NB4 (cell line): ENCODE results near the gene DENND4A.

Experiments used
- POLR2A ChIP-seq: IDR thresholded peaks from 2 replicates; pipeline ENCODE4 v1.6.1; 2011; ENCODE audit warnings: mild to moderate bottlenecking; ENCODE audit not compliant: insufficient read length; ENCODE audit errors: extremely low read depth
- TF ChIP-seq, protein P1 (sequence below): IDR thresholded peaks from one replicate; pipeline ENCODE4 v1.5.1; 2012; ENCODE audit warnings: low read depth, low read length

DNA sequence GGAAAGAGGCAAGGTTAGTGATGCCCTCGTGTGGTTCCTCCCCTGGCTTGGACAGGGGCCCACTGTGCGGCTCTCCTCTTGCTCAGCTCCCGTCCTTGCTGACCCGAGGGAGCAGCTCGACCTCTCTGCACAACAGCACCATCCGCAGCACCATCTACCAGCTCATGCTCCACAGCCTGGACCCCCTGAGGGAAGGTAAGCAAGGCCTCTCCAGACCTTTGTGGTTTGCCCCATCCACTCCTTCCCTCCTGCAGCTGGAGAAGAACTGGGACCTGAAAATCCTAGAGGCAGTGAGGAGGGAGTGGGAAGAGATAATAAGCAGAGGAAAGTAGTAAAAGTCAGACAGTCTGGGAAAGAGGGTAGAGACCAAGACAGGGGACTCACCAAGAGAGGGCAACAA is 152.6 kb downstream of the DENND4A start:
- TF ChIP-seq, protein P1, sequence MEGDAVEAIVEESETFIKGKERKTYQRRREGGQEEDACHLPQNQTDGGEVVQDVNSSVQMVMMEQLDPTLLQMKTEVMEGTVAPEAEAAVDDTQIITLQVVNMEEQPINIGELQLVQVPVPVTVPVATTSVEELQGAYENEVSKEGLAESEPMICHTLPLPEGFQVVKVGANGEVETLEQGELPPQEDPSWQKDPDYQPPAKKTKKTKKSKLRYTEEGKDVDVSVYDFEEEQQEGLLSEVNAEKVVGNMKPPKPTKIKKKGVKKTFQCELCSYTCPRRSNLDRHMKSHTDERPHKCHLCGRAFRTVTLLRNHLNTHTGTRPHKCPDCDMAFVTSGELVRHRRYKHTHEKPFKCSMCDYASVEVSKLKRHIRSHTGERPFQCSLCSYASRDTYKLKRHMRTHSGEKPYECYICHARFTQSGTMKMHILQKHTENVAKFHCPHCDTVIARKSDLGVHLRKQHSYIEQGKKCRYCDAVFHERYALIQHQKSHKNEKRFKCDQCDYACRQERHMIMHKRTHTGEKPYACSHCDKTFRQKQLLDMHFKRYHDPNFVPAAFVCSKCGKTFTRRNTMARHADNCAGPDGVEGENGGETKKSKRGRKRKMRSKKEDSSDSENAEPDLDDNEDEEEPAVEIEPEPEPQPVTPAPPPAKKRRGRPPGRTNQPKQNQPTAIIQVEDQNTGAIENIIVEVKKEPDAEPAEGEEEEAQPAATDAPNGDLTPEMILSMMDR, result no peak
- TF ChIP-seq POLR2A, result no peak
